Right forelimb (tissue), 1 donor: ENCODE data around the gene C2CD4D.
"Not testable (repeated sequence)": the region's sequence is repeated elsewhere in the genome, so short reads cannot be mapped to it uniquely, and the experiment has no call there.

Experiments
- DNase-seq: peaks from one replicate; pipeline ENCODE4 v3.0.0-alpha.2; 2018

C2CD4D gene

GRCh38 chr1:151839457-151840403 is at the start of gene C2CD4D:
TSS of gene C2CD4D (minus strand) at chr1:151839820. CDS start at chr1:151838989, 831 bp downstream.
- peak; percentile 72 for DNase-seq

GRCh38 chr1:151888972-151889570 is 49.5 kb upstream of the C2CD4D start:
- no peak for DNase-seq

DNA sequence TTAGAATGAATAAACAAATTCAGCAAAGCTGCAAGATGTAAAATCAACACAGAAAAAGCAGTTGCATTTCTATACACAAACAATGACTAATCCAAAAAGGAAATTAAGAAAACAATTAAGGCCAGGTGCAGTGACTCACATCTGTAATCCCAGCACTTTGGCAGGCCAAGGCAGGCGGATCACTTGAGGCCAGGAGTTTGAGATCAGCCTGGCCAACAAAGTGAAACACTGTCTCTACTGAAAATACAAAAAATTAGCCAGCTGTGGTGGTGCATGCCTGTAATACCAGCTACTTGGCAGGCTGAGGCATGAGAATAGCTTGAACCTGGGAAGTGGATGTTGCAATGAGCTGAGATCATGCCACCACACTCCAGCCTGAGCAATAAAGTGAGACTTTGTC is 47.4 kb upstream of the C2CD4D start:
- DNase-seq, result no peak

GRCh38 chr1:151885479-151885878 is 45.9 kb upstream of the C2CD4D start:
- no peak for DNase-seq

- not testable (repeated sequence) for DNase-seq
Observed at GRCh38 chr1:151884879-151885278, 45.3 kb upstream of the C2CD4D start.

- not testable (repeated sequence) for DNase-seq
Observed at GRCh38 chr1:151884445-151884844, 44.8 kb upstream of the C2CD4D start.

DNA sequence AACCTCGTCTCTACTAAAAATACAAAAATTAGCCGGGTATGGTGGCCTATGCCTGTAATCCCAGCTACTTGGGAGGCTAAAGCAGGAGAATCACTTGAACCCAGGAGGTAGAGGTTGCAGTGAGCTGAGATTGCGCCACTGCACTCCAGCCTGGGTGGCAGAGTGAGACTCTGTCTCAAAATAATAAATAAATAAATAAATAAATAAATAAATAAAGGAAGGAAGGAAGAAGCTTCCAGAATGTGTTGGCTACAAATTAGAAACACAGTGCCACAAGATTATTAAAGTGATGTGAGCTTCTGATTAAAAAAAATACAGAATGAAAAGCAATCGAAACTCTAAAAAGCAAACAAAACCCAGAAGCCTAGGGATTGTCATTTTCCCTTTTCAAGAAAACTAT is 44.3 kb upstream of the C2CD4D start:
- DNase-seq, result not testable (repeated sequence)

DNA sequence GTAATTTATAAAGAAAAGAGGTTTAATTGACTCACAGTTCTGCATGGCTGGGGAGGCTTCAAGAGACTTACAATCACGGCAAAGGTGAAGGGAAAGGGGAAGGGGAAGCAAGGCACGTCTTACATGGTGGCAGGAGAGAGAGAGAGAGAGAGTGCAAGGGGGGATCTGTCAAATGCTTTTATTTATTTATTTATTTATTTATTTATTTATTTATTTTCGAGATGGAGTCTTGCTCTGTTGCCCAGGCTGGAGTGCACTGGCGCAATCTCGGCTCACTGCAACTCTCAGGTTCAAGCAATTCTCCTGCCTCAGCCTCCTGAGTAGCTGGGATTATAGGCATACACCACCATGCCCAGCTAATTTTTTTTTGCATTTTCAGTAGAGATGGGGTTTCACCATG is 43.3 kb upstream of the C2CD4D start:
- not testable (repeated sequence) for DNase-seq

GRCh38 chr1:151882466-151882865 is 42.8 kb upstream of the C2CD4D start:
- no peak for DNase-seq

GRCh38 chr1:151881479-151881878 is 41.9 kb upstream of the C2CD4D start:
- no peak for DNase-seq

DNA sequence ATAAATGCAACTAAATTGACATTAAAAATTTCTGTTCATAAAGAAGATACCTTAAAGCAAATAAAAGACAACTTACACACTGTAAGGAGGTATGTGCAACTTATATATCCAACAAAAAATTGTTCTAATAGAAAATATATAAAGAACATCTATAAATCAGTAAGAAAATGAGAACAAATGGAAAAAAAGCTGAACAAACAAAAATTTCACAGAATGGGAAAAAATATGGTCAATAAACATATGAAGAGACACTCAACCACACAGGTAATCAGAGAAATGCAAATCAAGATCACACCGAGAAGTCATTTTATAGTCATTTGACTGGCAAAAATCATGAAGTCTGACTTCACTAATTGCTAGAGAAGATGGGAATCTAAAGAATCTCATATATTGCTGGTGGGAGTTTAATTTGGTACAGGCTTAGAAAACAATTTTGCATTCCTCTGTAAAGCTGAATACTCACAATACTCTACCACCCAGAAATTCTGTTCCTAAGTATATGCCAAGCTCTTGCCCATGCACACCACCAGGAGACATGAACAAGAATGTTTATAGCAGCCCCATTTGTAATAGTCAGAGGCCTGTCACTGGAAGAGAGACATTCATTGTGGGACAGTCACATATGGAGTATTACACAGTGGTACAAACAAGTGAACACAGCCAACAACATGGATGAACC is 35.9 kb upstream of the C2CD4D start:
- DNase-seq, result no peak

DNA sequence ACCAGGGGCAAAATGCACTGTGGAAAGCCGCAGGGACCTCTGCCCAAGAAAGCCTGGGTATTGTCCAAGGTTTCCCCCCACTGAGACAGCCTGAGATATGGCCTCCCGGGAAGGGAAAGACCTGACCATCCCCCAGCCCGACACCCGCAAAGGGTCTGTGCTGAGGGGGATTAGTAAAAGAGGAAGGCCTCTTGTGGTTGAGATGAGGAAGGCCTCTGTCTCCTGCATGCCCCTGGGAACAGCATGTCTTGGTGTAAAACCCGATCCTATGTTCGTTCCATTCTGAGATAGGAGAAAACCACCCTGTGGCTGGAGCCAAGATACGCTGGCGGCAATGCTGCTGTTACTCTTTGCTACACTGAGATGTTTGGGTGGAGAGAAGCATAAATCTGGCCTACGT is 33.2 kb upstream of the C2CD4D start:
- not testable (repeated sequence) for DNase-seq

- no peak for DNase-seq
Observed at GRCh38 chr1:151871284-151872030, 31.8 kb upstream of the C2CD4D start.

- DNase-seq, result no peak
Observed at GRCh38 chr1:151868486-151868885, 28.9 kb upstream of the C2CD4D start.

DNA sequence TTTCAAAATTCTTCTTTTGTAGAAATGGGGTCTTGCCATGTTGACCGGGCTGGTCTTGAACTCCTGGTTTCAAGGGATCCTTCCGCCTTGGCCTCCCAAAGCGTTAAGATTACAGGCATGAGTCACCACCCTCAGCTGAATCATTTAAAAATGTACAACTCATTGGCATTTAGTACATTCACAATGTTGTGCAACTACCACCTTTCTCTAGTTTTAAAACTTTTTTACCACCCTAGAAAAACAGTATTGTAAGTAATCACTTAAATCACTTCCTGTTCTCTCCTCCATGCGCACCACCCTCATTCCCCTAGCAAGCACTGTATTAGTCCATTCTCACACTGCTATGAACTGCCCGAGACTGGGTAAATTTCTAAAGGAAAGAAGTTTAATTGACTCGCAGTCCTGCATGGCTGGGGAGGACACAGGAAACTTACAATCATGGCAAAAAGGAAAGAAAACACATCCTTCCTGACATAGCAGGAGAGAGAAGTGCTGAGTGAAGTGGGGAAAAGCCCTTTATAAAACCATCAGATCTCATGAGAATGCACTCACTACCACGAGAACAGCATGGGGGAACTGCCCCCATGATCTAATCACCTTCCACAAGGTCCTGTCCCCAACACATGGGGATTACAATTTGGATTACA is 28.3 kb upstream of the C2CD4D start:
- DNase-seq, result no peak

DNA sequence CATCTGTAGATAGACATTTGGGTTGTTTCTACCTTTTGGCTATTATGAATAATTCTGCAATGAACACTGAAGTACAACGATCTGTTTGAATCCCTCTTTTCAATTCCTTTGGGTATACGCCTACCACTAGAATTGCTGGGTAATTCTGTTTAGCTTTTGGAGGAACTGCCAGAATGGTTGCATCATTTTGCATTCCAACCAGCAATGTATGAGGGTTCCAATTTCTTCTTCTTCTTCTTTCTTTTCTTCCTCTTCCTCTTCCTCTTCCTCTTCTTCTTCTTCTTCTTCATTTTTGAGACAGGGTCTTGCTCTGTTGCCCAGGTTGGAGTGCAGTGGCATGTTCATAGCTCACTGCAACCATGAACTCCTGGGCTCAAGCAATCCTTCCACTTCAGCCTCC is 27.7 kb upstream of the C2CD4D start:
- no peak for DNase-seq

DNA sequence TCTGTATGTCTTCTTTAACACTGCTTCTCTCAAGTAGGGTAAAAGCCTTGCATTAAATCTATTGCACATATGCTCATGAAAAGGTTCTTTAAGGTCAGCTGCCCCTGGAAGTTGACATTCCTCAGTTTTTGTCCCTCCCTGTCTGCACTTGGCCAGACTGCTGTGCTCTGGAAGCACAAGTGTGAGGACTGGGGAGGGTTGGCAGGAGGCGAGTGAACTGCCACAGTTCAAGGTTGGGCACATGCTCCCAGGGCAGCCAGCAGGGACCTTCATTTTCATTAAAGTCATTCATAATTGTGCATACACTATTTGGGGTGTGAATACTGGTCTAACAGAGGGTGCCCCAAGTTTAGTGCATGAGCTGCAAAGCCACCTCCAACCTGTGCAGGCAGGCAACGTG is 24.8 kb upstream of the C2CD4D start:
- no peak for DNase-seq

DNA sequence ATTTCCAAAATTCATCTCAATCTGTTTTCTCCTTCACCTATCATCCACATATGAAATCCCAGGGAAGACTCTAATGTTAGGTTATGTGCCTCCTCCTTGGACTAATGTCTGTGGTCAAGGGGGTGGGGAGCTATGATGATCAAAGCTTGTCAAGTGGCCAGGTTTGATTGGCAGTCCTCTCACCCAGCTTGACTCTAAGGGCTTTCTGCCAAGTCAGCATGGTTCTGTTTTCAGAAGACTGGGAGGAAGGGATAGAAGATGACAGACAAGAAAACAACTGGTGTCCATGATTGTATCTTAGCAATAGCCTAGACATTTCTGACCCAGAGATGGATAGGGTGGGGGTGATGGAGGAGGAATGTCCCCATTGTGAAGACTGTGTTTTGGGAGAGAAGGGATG is 23.0 kb upstream of the C2CD4D start:
- no peak for DNase-seq

GRCh38 chr1:151860504-151861187 is 21.0 kb upstream of the C2CD4D start:
- DNase-seq, result no peak

DNA sequence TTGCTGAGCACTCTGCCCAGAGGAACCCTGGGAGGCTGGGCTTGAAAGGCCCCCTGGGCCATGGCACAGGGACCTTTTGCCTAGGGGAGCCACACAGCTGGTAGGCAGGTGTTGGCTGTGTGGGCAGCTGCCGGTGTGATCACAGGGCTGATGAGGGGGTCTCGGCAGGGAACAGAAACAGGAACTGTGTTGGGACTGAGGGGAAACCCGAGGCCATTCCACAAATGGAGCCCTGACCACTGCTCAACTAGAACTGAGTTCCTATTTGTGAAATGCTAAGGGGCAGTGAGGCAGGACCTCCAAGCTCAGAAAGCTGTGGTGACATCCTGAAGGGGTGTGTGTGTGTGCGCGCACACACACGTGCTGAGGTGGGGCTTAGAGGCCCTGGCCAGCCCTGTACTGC is 20.3 kb upstream of the C2CD4D start:
- DNase-seq, result no peak

DNA sequence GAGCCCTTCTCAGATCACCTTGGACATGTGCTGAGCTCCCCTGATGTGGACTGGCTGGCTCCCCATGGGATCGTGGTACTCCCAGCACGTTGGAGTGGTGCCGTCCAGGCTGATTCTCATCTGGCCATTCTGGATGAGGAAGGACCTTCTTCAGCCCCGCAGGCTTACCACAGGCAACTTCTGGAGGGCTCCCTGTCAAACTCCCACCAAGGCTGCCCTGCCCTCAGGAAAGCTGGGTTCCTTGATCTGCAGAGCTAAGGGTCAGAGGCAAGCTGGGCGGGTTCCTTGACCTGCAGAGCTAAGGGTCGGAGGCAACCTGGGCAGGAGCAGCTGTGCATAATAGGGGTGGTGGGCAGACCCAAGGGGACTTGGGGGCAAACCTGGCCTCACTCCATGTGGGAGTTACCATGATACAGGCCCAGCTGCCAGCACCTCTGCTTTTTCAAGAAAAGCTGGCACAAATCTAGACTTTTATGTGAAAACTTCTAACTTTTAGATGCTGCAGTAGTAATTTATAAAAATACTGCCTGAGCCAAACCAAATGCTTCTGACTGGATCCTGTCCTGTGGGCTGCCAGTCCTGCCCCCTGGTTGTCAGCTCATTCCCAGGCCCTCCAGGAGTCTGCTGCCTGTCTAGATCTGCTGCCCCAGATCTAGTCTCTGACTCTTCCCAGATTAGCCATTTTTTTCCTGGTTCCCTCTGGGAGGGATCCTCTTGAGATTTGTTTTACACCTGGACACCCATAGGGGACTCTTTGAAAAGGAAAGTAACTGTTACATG is 19.5 kb upstream of the C2CD4D start:
- DNase-seq, result no peak
